GM19238 (cell line): Measurements from ENCODE around the gene ACTMAP.
"Not testable (repeated sequence)": the region's sequence is repeated elsewhere in the genome, so short reads cannot be mapped to it uniquely, and the experiment has no call there.

Source experiments
- DNase-seq: peaks from one replicate; pipeline ENCODE4 v3.0.0; 2011; ENCODE audit warnings: low spot score; ENCODE audit not compliant: insufficient read length

Gene ACTMAP

GRCh38 chr19:40750058-40750873 lies at the start of gene ACTMAP:
Gene ACTMAP, minus strand, starts transcription at chr19:40750477. Its CDS starts 674 bp downstream, at chr19:40749803.
- peak; percentile 96 for DNase-seq

GRCh38 chr19:40799558-40800338 lies 49.5 kb upstream of the ACTMAP start:
- DNase-seq = peak; percentile 47

GRCh38 chr19:40798683-40799557 lies 48.6 kb upstream of the ACTMAP start, which contains the start of gene EGLN2:
Gene EGLN2, plus strand, starts transcription at chr19:40799191. Its CDS starts 1,382 bp downstream, at chr19:40800573.
- peak; percentile 89 for DNase-seq

GRCh38 chr19:40797963-40798682 lies 47.8 kb upstream of the ACTMAP start:
- DNase-seq = peak; percentile 84

- no peak for DNase-seq
These were observed 47.1 kb upstream of the ACTMAP start for GRCh38 chr19:40797166-40797962.

GRCh38 chr19:40791996-40792395 lies 41.7 kb upstream of the ACTMAP start:
- DNase-seq = no peak

GRCh38 chr19:40791349-40791748 lies 41.1 kb upstream of the ACTMAP start:
- no peak for DNase-seq

- no peak for DNase-seq
These were observed 36.1 kb upstream of the ACTMAP start for GRCh38 chr19:40786060-40787037.

GRCh38 chr19:40785526-40785925 lies 35.2 kb upstream of the ACTMAP start:
- no peak for DNase-seq

- DNase-seq = not testable (repeated sequence)
These were observed 33.9 kb upstream of the ACTMAP start for GRCh38 chr19:40784146-40784545.

- no peak for DNase-seq
These were observed 33.4 kb upstream of the ACTMAP start for GRCh38 chr19:40783711-40784110.

GRCh38 chr19:40781140-40781539 lies 30.9 kb upstream of the ACTMAP start:
- DNase-seq = no peak

- DNase-seq = no peak
These were observed 30.3 kb upstream of the ACTMAP start for GRCh38 chr19:40780582-40780981.

- no peak for DNase-seq
These were observed 28.5 kb upstream of the ACTMAP start for GRCh38 chr19:40778706-40779284.

GRCh38 chr19:40777937-40778705 lies 27.8 kb upstream of the ACTMAP start, which contains the start of gene RAB4B:
Gene RAB4B, plus strand, starts transcription at chr19:40778247. Its CDS starts 129 bp downstream, at chr19:40778376.
- DNase-seq = peak; percentile 91

- DNase-seq = no peak
These were observed 27.3 kb upstream of the ACTMAP start for GRCh38 chr19:40777645-40777936.

- peak; percentile 78 for DNase-seq
These were observed 26.8 kb upstream of the ACTMAP start for GRCh38 chr19:40776932-40777644.
